Activated naive CD4-positive, alpha-beta T cell treated with anti-CD3 and anti-CD28 coated beads for 36 hours (primary cell): Measurements from ENCODE around the gene TSTD1. TPM values are rescaled to one million over a fixed set of nuclear protein-coding genes. Genes with fewer than 3 reads are reported as not detected.

Experiments
- CTCF ChIA-PET: fragments of 350-600 bp; sonication (Branson Sonifier 250); formaldehyde crosslinking; loops from one replicate; lab custom pipeline; 2021; ENCODE audit warnings: antibody characterized with exemption; lab: Charles Lee
- DNase-seq: peaks from one replicate; pipeline ENCODE4 v3.0.0-alpha.2; 2020
- H3K27ac Mint-ChIP-seq: one replicate; pipeline ENCODE4 v1.8.0; 2021; ENCODE audit warnings: mild to moderate bottlenecking, mixed read lengths
- H3K27me3 Mint-ChIP-seq: one replicate; pipeline ENCODE4 v1.8.0; 2021; ENCODE audit warnings: low read depth, mixed read lengths
- H3K36me3 Mint-ChIP-seq: one replicate; pipeline ENCODE4 v1.8.0; 2021; ENCODE audit warnings: low read depth, mixed read lengths
- H3K4me1 Mint-ChIP-seq: one replicate; pipeline ENCODE4 v1.8.0; 2021; ENCODE audit warnings: low read depth, mixed read lengths
- H3K4me3 Mint-ChIP-seq: one replicate; pipeline ENCODE4 v1.8.0; 2021; ENCODE audit warnings: mild to moderate bottlenecking, moderate library complexity, mixed read lengths
- H3K9me3 Mint-ChIP-seq: one replicate; pipeline ENCODE4 v1.8.0; 2021; ENCODE audit warnings: mixed read lengths
- intact Hi-C: fragments of 100-400 bp; cut with micrococcal nuclease; formaldehyde crosslinking; loops from one replicate; pipeline ENCODE4 v1.15.1; 2023
- total RNA-seq, 2 experiments: library from RNA; stranded (reverse); gene quantifications; one replicate each; pipeline ENCODE4 v1.2.3, GENCODE V29; 2021

TSTD1 gene
- total RNA-seq, 2 experiments from 2014 or later, result 50.3 to 51.5 TPM

GRCh38 chr1:161077426-161077825 is 38.7 kb upstream of the TSTD1 start:
- CTCF ChIA-PET, result no interaction called here
- H3K4me1 Mint-ChIP-seq, result peaks cover 4% of the 10 kb centered on the region
- H3K9me3 Mint-ChIP-seq, result no peaks in the 10 kb centered on the region
- H3K36me3 Mint-ChIP-seq, result no peaks in the 10 kb centered on the region
- H3K4me3 Mint-ChIP-seq, result no peak overlapping the region
- no peak overlapping the region for H3K27ac Mint-ChIP-seq
- intact Hi-C loops, result no loop called here
- H3K27me3 Mint-ChIP-seq, result no peaks in the 10 kb centered on the region
- no peak for DNase-seq

DNA sequence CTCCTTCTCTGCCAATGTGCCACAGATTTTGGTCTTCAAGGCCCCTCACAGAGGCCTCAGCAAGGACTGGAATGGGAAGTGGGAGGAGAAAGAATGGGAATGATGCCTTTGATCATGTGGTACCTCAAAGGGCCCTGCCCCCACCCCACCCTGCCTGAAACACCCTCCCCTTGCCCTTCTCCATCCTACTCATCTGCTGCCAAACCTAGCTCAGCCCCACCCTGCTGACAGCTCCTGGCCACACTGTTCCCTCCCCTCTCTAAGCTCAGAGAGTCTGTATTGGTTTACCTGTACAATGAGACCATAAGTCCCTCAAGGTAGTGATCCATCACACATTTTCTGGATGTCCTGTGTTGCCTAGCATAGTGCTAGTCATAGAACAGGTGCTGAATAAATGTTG is 37.6 kb upstream of the TSTD1 start:
- no peaks in the 10 kb centered on the region for H3K36me3 Mint-ChIP-seq
- CTCF ChIA-PET, result interaction anchor here (0.6 kb wide), 1 partner anchor 61 kb away, joined by 3 read pairs; no protein-coding TSS in a partner anchor
- no peak for DNase-seq
- H3K27ac Mint-ChIP-seq, result no peak overlapping the region
- no peak overlapping the region for H3K4me3 Mint-ChIP-seq
- peaks cover 10% of the 10 kb centered on the region for H3K4me1 Mint-ChIP-seq
- H3K27me3 Mint-ChIP-seq, result no peaks in the 10 kb centered on the region
- intact Hi-C loops, result no loop called here
- H3K9me3 Mint-ChIP-seq, result no peaks in the 10 kb centered on the region

GRCh38 chr1:161074676-161075368 is 36.1 kb upstream of the TSTD1 start:
- Mint-ChIP-seq H3K27me3 (no peaks in the 10 kb centered on the region), H3K4me3 (no peak overlapping the region), H3K27ac (peak overlapping the region; percentile 54), H3K36me3 (no peaks in the 10 kb centered on the region), H3K9me3 (peaks cover 1% of the 10 kb centered on the region), H3K4me1 (peaks cover 22% of the 10 kb centered on the region)
- intact Hi-C loops, result no loop called here
- DNase-seq, result no peak
- CTCF ChIA-PET, result interaction anchor here (8.9 kb wide), 1 partner anchor 22 kb away, joined by 221 read pairs; the partner anchor contains the start of gene KLHDC9

DNA sequence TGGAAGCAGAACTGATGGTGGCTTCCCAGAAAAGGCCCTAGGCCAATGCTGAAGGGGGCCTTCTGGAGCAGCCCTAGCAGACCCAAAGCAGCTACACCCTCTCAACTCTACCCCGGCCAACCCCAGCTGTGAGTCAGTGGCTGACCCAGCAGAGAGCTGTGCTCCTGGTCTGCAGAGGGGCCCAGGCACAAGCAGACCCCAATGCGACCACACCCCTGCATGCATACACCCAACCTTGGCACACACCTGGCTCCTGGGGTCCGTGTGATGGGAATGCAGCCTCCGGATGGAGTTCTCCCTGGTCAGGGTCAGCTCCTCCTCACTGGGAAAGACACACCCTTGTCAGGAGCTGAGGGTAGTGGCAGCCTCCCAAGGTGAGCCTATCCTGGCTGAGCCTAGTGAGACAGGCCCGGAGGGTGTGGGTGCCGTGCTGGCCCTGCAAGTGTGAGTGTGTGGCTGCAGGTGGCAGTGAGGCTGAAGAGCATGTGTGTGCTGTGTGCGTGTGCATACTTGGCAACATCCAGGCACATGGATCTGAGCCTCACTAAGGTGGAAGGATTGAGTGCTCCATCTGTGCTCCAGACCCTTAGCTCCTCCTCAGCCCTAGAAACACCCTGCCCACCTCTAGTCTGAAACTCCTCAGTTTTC is 34.8 kb upstream of the TSTD1 start:
- intact Hi-C loops, result no loop called here
- peaks cover 22% of the 10 kb centered on the region for H3K4me1 Mint-ChIP-seq
- H3K36me3 Mint-ChIP-seq, result peaks cover 7% of the 10 kb centered on the region
- H3K27ac Mint-ChIP-seq, result no peak overlapping the region
- no peak overlapping the region for H3K4me3 Mint-ChIP-seq
- CTCF ChIA-PET, result interaction anchor here (0.7 to 8.9 kb wide), 3 partner anchors 11 to 67 kb away, joined by 3 to 221 read pairs (median 3); partner anchors contain the start of gene KLHDC9
- DNase-seq, result no peak
- no peaks in the 10 kb centered on the region for H3K27me3 Mint-ChIP-seq
- peaks cover 1% of the 10 kb centered on the region for H3K9me3 Mint-ChIP-seq

DNA sequence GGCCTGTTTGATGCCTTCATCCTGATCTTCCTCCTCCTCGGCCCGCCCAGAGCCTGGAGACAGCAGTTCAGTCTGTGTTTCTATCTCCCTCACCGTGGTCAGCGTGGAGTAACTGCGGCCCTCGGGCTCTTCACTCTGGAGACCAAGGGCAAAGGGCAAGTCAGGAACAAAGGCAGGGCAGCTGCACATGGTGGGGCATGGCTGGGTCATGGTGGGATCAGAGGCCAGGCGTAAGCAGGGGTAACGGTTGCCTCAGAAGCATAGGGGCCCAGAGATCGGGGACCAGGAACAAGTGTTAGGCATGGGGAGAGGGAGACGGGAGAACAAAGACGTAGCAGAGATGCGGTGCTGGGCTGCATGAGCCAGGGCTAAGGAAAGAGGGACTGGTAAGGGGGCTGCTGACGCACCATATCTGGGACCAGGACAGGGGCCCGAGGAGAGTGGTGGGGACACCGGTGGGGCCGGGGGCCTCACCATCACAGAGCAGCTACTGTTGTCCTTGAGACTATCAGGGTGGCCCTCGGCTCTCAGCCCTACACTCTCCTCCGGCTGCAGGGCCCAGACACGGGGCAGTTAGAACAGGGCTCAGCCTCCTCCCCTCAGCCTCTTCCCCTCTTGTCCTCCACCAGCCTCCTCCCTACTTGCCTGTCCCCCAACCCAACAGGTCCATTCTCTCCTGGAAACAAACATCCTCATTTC is 34.1 kb upstream of the TSTD1 start:
- peaks cover 22% of the 10 kb centered on the region for H3K4me1 Mint-ChIP-seq
- no peak for DNase-seq
- CTCF ChIA-PET, result interaction anchor here (1.0 to 8.9 kb wide), 3 partner anchors 17 to 31 kb away, joined by 3 to 221 read pairs (median 6); partner anchors contain the start of gene KLHDC9
- peaks cover 7% of the 10 kb centered on the region for H3K36me3 Mint-ChIP-seq
- H3K27me3 Mint-ChIP-seq, result no peaks in the 10 kb centered on the region
- no peak overlapping the region for H3K4me3 Mint-ChIP-seq
- H3K27ac Mint-ChIP-seq, result no peak overlapping the region
- intact Hi-C loops, result no loop called here
- peaks cover 1% of the 10 kb centered on the region for H3K9me3 Mint-ChIP-seq

DNA sequence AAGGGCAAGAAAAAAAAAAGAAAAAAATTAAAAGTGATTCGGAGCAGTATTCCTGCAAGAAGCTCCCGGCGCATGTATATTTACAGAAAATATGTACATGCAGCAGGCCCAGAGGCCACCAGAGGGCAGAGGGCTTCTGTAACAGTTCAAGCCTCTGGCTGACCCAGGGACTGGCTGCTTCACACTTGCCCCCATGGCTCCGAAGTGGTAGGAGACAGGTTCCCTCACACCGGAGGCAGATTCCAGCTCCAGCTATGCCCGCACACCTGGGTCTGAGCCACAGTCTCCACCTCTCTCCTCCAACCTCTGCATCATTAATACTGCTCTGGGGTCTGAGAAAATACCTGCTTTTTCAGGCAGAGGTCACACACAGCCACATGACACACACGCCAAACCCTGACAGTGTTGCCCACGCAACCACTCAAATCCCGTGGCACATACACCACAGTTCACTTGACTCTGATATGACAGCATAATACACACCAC is 33.2 kb upstream of the TSTD1 start:
- H3K9me3 Mint-ChIP-seq, result peaks cover 1% of the 10 kb centered on the region
- CTCF ChIA-PET, result interaction anchor here (0.7 to 8.9 kb wide), 8 partner anchors 10 to 67 kb away, joined by 3 to 221 read pairs (median 7); partner anchors contain the start of genes KLHDC9, NIT1 and PFDN2
- intact Hi-C loops, result no loop called here
- H3K4me1 Mint-ChIP-seq, result peaks cover 29% of the 10 kb centered on the region
- H3K4me3 Mint-ChIP-seq, result no peak overlapping the region
- peak; percentile 72 for DNase-seq
- no peak overlapping the region for H3K27ac Mint-ChIP-seq
- no peaks in the 10 kb centered on the region for H3K27me3 Mint-ChIP-seq
- H3K36me3 Mint-ChIP-seq, result peaks cover 8% of the 10 kb centered on the region

GRCh38 chr1:161070761-161071160 is 32.0 kb upstream of the TSTD1 start:
- DNase-seq, result no peak
- Mint-ChIP-seq H3K27ac (peak overlapping the region; percentile 97), H3K9me3 (peaks cover 1% of the 10 kb centered on the region), H3K36me3 (peaks cover 14% of the 10 kb centered on the region), H3K4me3 (no peak overlapping the region), H3K4me1 (peaks cover 39% of the 10 kb centered on the region), H3K27me3 (no peaks in the 10 kb centered on the region)
- intact Hi-C loops, result loop anchor here (1.0 kb wide), 3 partner anchors 22 to 83 kb away; partner anchors contain the start of gene UFC1
- CTCF ChIA-PET, result interaction anchor here (0.6 to 8.9 kb wide), 18 partner anchors 8 to 312 kb away, joined by 3 to 221 read pairs (median 6); partner anchors contain the start of genes KLHDC9, NIT1, PFDN2 and USF1

- peaks cover 1% of the 10 kb centered on the region for H3K9me3 Mint-ChIP-seq
- peaks cover 14% of the 10 kb centered on the region for H3K36me3 Mint-ChIP-seq
- CTCF ChIA-PET, result interaction anchor here (0.7 to 8.9 kb wide), 13 partner anchors 9 to 80 kb away, joined by 3 to 221 read pairs (median 8); partner anchors contain the start of genes KLHDC9, NIT1, PFDN2 and USF1
- peaks cover 46% of the 10 kb centered on the region for H3K4me1 Mint-ChIP-seq
- peak within 1 kb of the TSS; percentile 97 for H3K27ac Mint-ChIP-seq
- no peaks in the 10 kb centered on the region for H3K27me3 Mint-ChIP-seq
- peak within 1 kb of the TSS; percentile 95 for H3K4me3 Mint-ChIP-seq
- intact Hi-C loops, result loop anchor here (1.0 to 5.0 kb wide), 9 partner anchors 22 to 318 kb away; partner anchors contain the start of genes DEDD, F11R, UFC1 and USP21
- DNase-seq, result peak; percentile 96
These were observed 31.0 kb upstream of the TSTD1 start, which contains the start of gene ARHGAP30 for GRCh38 chr1:161069731-161070270. Gene ARHGAP30, minus strand, starts transcription at chr1:161069891. Its CDS starts 267 bp downstream, at chr1:161069624.

GRCh38 chr1:161069241-161069640 is 30.5 kb upstream of the TSTD1 start:
- DNase-seq, result peak; percentile 35
- peaks cover 51% of the 10 kb centered on the region for H3K4me1 Mint-ChIP-seq
- peaks cover 1% of the 10 kb centered on the region for H3K9me3 Mint-ChIP-seq
- H3K36me3 Mint-ChIP-seq, result peaks cover 19% of the 10 kb centered on the region
- H3K27me3 Mint-ChIP-seq, result no peaks in the 10 kb centered on the region
- intact Hi-C loops, result loop anchor here (1.0 to 5.0 kb wide), 6 partner anchors 48 to 318 kb away; partner anchors contain the start of genes DEDD, F11R and USP21
- peak overlapping the region; percentile 97 for H3K27ac Mint-ChIP-seq
- CTCF ChIA-PET, result interaction anchor here (1.6 to 8.9 kb wide), 7 partner anchors 9 to 79 kb away, joined by 5 to 221 read pairs (median 10); partner anchors contain the start of genes KLHDC9 and USF1
- peak overlapping the region; percentile 95 for H3K4me3 Mint-ChIP-seq

DNA sequence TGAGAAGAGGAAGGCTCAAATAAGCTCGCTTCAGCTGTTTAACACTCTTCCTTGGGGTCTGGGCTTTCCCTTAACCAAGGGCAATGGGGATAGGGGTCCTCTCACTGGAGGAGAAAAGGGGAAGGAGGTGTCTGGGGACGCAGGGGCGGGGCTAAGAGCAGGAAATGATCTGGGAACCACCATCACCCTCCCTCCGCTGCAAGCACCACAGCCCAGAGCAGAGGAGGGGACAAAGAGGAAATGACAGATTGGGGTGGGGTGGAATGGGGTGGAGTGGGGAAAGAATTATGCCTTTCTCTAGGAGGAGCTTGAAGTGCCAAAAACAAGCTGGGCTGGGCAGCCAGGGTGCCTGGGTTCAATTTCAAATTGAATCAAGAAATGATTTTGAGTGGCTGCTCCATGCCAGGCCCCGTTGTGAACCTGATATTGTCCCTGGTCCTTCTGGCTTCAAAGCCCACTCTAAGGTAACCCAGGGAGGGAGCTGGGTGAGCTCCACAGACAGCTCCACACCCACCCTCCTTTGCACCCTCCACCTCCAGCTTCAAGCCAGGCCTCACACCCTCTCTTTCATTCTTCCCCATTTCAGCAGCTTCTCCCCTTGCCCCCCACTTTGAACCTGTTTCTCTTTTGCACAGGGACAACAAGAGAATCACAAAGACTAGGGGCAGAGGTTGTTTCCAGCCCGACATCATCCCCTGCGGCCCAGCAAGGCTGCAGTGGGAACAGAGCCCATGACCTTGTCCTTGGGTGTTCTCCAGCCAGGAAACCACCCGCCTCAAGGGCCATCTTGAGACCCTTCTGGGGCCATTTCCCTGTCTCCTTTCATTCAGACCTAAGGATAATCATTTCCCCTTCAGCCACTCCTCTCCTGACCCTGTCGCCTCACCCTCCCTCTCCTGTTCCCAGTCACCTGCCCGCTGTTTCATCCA is 29.8 kb upstream of the TSTD1 start:
- intact Hi-C loops, result loop anchor here (1.0 to 5.0 kb wide), 8 partner anchors 23 to 319 kb away; partner anchors contain the start of genes DEDD, F11R, USF1 and USP21
- Mint-ChIP-seq H3K9me3 (peaks cover 1% of the 10 kb centered on the region), H3K27ac (peak overlapping the region; percentile 97), H3K27me3 (no peaks in the 10 kb centered on the region), H3K4me1 (peaks cover 58% of the 10 kb centered on the region), H3K36me3 (peaks cover 22% of the 10 kb centered on the region), H3K4me3 (peak overlapping the region; percentile 95)
- CTCF ChIA-PET, result interaction anchor here (0.5 to 8.9 kb wide), 8 partner anchors 9 to 271 kb away, joined by 3 to 221 read pairs (median 5); partner anchors contain the start of gene KLHDC9
- peak; percentile 94 for DNase-seq
